ENCODE data around the gene ELOVL2.

ELOVL2 gene

DNA sequence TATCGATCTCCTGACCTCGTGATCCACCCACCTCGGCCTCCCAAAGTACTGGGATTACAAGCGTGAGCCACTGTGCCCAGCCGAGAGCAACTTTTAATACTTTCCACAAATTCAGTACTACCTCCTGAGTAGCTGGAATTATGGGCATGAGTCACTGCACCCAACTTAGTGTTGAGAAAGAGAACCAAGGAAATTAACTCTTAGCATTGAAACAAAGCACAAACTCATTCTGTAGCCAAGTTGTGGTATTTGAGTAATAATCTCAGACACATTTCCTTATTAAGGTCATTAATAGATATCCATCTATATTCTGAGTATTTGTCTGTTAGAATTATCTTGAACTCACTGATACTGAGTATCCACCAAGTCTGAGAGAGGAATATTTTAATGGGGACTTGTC lies 14.3 kb upstream of the ELOVL2 start:
- in situ Hi-C loops (cut with MboI; ENCODE audit: low sequenced_read_pairs): loop anchor here (10.0 kb wide), 1 partner anchor 584 kb away; no protein-coding TSS in a partner anchor

DNA sequence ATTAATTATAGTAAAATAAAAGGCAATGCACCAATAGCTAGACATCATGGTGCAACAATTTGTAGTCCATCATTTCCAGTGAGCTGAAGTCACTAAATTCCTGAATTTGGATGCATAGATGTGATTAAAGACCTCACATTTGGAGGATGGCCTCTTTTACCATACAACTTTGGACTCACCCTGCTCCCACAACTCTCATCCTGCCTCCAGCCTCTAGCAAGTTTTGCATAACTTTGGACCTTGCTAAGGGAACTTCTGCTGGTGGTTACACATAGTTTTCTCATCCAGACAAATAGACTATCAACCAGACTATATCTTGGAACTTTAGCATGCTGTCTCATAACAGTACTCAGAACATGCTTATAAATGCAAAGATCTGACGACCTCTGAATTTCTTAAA lies 12.8 kb upstream of the ELOVL2 start:
- in situ Hi-C loops (cut with MboI; ENCODE audit: low sequenced_read_pairs): loop anchor here (10.0 kb wide), 1 partner anchor 582 kb away; no protein-coding TSS in a partner anchor

- in situ Hi-C loops (cut with MboI; ENCODE audit: low sequenced_read_pairs): loop anchor here (10.0 kb wide), 1 partner anchor 580 kb away; no protein-coding TSS in a partner anchor
Measured at GRCh38 chr6:11055127-11055627, 11.1 kb upstream of the ELOVL2 start.

DNA sequence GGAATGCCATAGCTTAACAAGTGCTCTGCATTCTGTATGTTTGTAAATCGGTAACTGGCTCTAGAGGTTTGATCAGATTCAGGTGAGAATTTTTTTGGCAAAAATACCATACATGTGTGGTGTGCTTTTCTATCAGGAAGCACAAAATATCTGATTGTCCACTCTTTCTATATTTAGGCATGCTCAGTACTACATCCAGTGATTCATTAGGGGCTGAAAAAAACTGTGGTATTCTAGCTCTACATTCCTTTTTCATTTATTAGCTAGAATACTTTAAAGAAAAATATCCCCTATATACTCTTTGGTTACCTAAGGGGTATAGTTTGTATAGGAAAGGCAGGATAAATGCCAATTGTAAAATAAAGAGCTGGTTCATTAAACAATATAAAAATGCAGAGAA lies 10.6 kb upstream of the ELOVL2 start:
- in situ Hi-C loops (cut with MboI; ENCODE audit: low sequenced_read_pairs): loop anchor here (10.0 kb wide), 1 partner anchor 580 kb away; no protein-coding TSS in a partner anchor

DNA sequence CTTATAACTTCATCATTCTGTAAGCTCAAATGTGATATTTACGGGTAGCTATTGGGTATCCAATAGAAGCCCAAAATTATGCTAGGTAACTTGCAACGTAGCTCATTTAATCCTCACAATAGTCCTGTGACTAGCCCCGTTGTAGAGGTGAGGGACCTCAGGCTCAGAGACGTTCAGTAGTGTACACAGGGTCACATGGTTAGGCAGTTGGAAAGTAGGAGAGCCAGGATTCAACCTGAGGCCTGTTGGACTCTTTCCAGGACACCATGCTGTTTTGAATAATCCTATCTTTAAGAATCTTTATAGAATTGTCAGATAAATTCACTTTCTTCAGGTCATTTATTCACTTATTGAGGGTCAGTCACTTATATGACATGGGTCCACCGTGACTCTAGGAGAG lies 9.2 kb upstream of the ELOVL2 start:
- in situ Hi-C loops (cut with MboI; ENCODE audit: low sequenced_read_pairs): loop anchor here (10.0 kb wide), 1 partner anchor 579 kb away; no protein-coding TSS in a partner anchor

- in situ Hi-C loops (cut with MboI; ENCODE audit: low sequenced_read_pairs): loop anchor here (10.0 kb wide), 1 partner anchor 576 kb away; no protein-coding TSS in a partner anchor
Measured at GRCh38 chr6:11050731-11051130, 6.6 kb upstream of the ELOVL2 start.

DNA sequence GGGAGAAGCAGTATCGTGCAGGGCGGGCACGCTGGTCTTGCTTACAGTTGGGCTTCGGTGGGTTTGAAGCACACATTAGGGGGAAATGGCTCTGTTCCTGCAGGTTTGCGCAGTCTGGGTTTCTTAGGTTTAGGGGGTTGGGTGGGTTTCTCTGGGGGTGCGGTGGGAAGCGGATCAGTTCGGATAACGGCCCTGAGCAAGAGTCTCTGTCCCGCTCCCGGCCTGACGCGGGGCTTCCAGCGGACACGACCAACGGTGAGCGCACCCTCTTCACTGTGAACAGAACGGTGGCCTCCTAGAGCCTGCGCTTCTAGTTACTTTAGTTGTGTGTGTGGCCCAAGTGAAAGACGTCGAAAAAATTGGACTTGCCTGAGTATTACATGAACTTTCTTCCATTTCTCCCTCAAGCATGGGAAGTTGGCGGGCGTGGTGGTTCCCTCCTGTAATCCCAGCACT lies 635 bp upstream of the ELOVL2 start:
- in situ Hi-C loops (cut with MboI; ENCODE audit: low sequenced_read_pairs): no loop called here

DNA sequence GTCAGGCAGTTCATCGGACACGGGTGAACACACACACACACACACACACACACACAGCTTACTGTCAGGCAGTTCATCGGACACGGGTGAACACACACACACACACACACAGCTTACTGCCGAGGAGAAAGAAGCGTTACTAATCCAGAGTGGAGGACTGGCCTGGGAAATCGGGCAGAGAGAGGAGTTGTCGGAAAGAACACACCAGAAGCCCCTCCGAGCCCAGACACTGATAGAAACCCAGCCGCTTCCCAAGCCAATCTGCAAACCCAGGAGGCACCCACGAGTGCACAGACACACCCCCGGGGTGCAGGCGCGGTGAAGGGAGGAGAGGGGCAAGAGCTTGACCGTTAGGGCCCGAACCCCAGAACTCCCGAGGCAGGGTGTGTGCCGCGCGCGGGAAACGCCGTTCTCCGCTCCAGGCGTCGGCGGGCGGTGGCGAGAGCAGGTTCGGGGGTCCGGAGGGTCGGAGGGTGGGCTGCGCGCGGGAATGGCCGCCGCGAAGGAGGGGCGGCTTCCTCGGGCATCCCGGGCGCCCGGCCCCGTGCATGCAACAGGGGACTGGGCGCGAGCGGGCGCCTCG lies 636 bp downstream of the ELOVL2 start:
- in situ Hi-C loops (cut with MboI; ENCODE audit: low sequenced_read_pairs): no loop called here

DNA sequence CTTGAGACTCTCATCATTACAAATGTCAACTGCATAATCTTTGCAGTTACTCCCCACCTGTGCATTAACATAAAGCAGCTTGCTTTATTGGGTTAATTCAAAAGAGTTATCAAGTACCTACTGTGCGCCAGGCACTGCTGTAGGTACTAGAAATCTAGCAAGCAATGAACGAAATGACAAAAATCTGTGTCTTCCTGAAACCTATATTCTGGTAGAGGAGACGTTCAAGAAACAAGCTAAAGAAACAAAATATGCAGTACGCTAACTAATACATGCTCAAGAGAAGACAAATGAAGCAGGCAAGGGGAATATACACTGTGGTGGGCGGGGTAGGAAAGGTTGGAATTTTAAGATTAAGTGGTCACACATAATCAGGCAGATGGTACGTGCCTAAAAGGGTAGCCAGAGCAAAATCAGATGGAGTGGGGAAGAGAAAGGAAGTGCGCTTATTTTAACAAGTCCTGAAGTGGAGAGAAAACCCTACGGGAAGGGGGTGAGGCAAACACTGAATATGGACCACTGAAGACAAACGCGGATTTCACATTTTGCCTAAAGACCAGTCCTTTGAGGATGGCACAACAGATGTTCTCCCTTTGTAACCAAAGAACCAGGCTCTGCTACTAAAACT lies 1.2 kb downstream of the ELOVL2 start:
- in situ Hi-C loops (cut with MboI; ENCODE audit: low sequenced_read_pairs): no loop called here

- in situ Hi-C loops (cut with MboI; ENCODE audit: low sequenced_read_pairs): no loop called here
Measured at GRCh38 chr6:11042025-11042749, 1.9 kb downstream of the ELOVL2 start.

DNA sequence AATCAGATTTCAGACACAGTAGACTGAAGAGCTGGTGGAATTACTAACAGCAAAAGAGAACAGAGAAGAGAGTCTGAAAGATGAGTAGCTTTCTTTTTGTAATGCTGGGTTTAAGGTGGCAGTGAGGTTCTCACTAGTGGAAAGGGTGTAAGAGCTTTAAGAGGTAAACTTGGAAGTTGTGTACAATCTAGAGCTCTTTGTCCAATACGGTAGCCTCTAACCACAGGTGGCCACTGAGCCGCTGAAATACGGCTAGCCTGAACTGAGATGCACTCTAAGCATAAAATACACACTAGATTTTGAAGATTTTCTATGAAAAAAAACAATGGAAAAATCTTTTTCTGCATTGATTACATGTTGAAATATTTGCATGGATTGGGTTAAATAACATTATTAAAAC lies 4.0 kb downstream of the ELOVL2 start:
- in situ Hi-C loops (cut with MboI; ENCODE audit: low sequenced_read_pairs): no loop called here

- in situ Hi-C loops (cut with MboI; ENCODE audit: low sequenced_read_pairs): no loop called here
Measured at GRCh38 chr6:11039040-11039439, 5.1 kb downstream of the ELOVL2 start.

GRCh38 chr6:11036977-11037430 lies 7.1 kb downstream of the ELOVL2 start:
- in situ Hi-C loops (cut with MboI; ENCODE audit: low sequenced_read_pairs): no loop called here

- in situ Hi-C loops (cut with MboI; ENCODE audit: low sequenced_read_pairs): no loop called here
Measured at GRCh38 chr6:11036351-11036740, 7.8 kb downstream of the ELOVL2 start.

DNA sequence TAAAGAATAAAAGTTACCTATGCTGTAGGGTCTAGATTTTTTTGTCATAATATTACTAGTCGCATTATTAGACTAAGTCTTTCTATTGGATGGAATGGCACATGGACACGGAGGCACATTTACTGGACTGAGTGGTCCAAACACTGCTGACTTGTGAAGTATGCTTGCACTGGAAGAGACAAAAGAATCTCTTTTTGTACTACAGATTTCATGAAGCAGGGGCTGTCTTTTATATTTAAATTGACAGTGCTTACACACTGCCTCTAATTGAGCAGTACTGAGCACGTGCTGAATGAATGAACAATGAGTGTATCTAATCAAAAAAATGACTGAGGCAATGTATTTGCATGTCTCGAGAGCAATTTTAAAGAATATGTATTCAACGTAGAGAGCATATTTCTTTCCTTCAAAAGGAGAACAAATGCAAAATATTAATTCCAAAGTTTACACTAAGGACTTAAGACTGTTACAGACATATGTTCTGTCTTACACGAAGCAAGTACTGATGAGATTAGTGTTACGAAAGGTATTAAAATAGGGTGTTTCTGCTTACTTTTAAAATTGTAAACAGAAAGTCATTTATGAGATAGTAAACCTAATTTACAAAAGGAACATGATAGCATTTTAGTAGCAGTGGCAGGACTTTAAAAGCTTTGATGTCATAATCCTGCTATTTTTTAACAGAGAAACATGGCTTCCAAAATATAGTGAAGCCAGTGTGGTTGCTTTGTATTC lies 8.3 kb downstream of the ELOVL2 start:
- in situ Hi-C loops (cut with MboI; ENCODE audit: low sequenced_read_pairs): no loop called here

- in situ Hi-C loops (cut with MboI; ENCODE audit: low sequenced_read_pairs): no loop called here
Measured at GRCh38 chr6:11033825-11034224, 10.3 kb downstream of the ELOVL2 start.

GRCh38 chr6:11030904-11031303 lies 13.2 kb downstream of the ELOVL2 start:
- in situ Hi-C loops (cut with MboI; ENCODE audit: low sequenced_read_pairs): no loop called here

DNA sequence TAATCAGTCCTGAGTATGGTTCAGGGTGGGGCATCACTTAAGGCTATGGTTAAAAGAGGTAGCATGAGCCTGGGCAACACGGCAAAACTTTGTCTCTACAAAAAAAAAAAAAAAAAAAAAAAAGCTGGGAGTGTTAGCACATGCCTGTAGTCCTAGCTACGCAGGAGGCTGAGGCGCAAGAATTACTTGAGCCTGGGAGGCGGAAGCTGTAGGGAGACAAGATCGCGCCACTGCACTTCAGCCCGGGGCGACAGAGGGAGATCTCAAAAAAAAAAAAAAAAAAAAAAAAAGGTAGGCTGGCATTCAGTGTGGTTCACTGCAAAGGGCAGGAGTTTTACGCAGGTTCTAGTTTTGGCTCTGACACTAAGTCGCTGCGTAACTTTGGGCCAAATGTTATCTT lies 15.1 kb downstream of the ELOVL2 start:
- in situ Hi-C loops (cut with MboI; ENCODE audit: low sequenced_read_pairs): no loop called here

GRCh38 chr6:11027565-11028110 lies 16.5 kb downstream of the ELOVL2 start:
- in situ Hi-C loops (cut with MboI; ENCODE audit: low sequenced_read_pairs): no loop called here

- in situ Hi-C loops (cut with MboI; ENCODE audit: low sequenced_read_pairs): no loop called here
Measured at GRCh38 chr6:11025921-11026635, 18.0 kb downstream of the ELOVL2 start.
